HG02623 (cell line): ENCODE results near the gene NFIL3.

Experiments
- ATAC-seq: cut with Tn5 transposase; IDR thresholded peaks from one replicate; pipeline ENCODE4 v1.9.1; 2021; ENCODE audit warnings: moderate library complexity; ENCODE audit not compliant: unreplicated experiment

NFIL3 gene

DNA sequence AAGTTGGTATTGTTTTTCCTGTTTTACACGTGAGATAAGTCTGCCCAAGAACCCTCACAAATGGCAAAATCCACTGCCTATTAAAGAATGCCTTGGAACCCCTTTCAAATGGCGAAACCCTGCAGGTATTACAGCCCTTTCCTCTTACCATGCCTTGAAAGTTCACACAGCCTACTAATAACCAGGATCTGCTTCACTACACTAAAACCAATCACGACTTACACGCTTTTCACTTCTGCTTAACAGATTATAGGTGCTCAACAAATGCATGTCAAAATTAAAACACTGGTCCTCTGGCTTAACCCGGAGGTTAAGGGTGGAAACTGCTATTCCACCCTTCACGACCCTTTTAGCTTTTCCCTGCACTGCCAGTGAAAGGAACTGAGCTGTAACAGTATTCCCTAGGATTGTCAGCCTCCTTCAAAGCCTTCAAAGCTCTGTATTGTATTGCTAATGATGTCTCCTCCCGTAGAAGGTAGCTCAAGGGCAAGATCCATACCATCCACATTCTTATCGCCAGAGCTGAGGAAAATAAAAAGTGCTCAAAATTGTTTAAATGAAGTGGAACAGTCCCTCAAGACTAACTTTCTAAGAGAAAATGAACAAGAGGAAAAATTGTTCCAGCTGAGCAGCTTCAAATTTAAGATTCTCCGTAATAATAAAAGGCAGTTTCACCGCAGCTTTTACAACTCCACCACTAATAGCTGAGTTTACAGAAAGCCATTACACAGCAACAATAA lies 62.9 kb downstream of the NFIL3 start:
- ATAC-seq = no peak

DNA sequence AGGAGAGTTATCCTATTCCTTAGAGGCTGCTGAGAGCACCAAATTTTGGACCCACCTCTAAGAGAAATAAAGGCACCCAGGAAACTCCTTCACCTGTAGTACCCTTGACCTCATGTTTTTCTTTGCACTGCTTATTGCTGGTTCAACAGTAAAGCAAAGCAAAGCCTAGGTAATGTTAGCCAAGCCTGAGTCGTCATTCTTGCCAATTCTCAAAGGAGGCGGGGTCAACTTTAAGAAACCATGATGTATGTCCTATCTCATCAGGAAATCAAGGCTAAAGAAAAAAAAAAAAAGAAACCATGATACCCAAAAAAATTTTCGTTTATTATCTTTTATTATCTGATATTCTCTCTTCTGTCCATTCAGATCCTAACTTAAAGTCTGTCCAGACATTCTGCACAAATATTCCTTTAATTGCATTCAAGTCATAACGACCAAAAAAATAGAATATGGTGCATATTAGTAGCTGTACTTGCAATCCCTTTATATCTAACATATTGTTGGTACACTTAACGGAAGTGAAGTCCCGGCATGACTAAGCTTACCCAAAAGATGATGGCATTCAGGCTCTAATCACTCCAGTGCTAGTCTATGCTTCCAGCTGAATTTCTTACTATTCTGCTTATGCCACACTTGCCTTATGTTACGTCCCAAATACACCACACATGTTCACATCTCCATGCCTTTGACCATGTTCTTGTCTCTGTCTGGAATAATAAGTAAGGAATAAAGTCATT lies 63.7 kb downstream of the NFIL3 start:
- ATAC-seq = no peak

DNA sequence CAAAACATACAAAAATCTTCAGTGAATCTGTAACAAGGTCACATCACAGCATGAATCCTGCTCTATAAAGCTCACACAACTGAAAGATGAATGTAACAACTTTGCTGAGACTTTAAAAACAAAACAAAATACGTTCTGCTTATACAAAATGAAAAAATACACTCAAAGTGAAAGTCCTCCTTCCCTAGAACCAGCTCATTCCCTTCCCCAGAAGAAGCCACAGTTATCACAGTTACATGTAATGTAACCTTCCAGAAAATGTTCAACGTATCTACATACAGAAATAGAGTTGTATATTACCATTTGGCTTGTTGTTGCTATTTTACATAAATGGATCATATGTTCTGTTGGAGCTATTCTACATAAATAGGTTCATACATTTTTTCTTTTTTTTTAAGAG lies 64.5 kb downstream of the NFIL3 start:
- ATAC-seq = no peak
